OCI-LY1 (cell line): Measurements from ENCODE around the gene CRTC1.

Experiments
- H2AFZ ChIP-seq: fragments of 200-600 bp; sonication (generic), shearing (Covaris generic); 2 replicates; pipeline ENCODE4 v1.6.0; 2014; ENCODE audit warnings: antibody characterized with exemption, mild to moderate bottlenecking, low read length
- H3F3A ChIP-seq: fragments of 200-600 bp; sonication (generic), shearing (Covaris generic); 2 replicates; pipeline ENCODE4 v1.6.0; 2014; ENCODE audit warnings: mild to moderate bottlenecking, antibody characterized with exemption, low read length, moderate library complexity; ENCODE audit not compliant: insufficient read depth
- H3K27ac ChIP-seq: fragments of 200-600 bp; sonication (generic); 2 replicates; pipeline ENCODE4 v1.5.1; 2014; ENCODE audit warnings: low read length, mixed run types, mild to moderate bottlenecking, low read depth; ENCODE audit not compliant: poor library complexity, severe bottlenecking
- H3K27me3 ChIP-seq: fragments of 200-600 bp; sonication (generic); 2 replicates; pipeline ENCODE4 v1.6.0; 2014; ENCODE audit warnings: antibody characterized with exemption, mild to moderate bottlenecking, low read length, moderate library complexity; ENCODE audit not compliant: insufficient read depth
- H3K36me3 ChIP-seq: fragments of 200-600 bp; sonication (generic); 2 replicates; pipeline ENCODE4 v1.6.1; 2014; ENCODE audit warnings: mild to moderate bottlenecking, antibody characterized with exemption, low read length, moderate library complexity, mixed read lengths; ENCODE audit not compliant: insufficient read depth
- H3K4me1 ChIP-seq: fragments of 200-600 bp; sonication (generic); 2 replicates; pipeline ENCODE4 v1.5.1; 2014; ENCODE audit warnings: mild to moderate bottlenecking, low read length, moderate library complexity; ENCODE audit not compliant: insufficient read depth, severe bottlenecking
- H3K4me2 ChIP-seq: fragments of 200-600 bp; sonication (generic), shearing (Covaris generic); 2 replicates; pipeline ENCODE4 v1.6.1; 2014; ENCODE audit warnings: low read length
- H3K4me3 ChIP-seq: fragments of 200-600 bp; sonication (generic); 2 replicates; pipeline ENCODE4 v1.5.1; 2014; ENCODE audit warnings: low read length, low read depth, mild to moderate bottlenecking, mixed read lengths; ENCODE audit not compliant: poor library complexity, severe bottlenecking
- H3K79me2 ChIP-seq: fragments of 200-600 bp; shearing (Covaris generic); 2 replicates; pipeline ENCODE4 v1.6.1; 2016; ENCODE audit warnings: mixed run types, low read length, mixed read lengths; ENCODE audit not compliant: insufficient read depth
- H3K9ac ChIP-seq: fragments of 200-600 bp; sonication (generic), shearing (Covaris generic); 2 replicates; pipeline ENCODE4 v1.6.1; 2014; ENCODE audit warnings: mild to moderate bottlenecking, low read length, mixed read lengths
- H3K9me2 ChIP-seq: fragments of 200-600 bp; sonication (generic), shearing (Covaris generic); 2 replicates; pipeline ENCODE4 v1.6.1; 2014; ENCODE audit warnings: low read depth, mild to moderate bottlenecking, low read length, mixed read lengths
- H3K9me3 ChIP-seq: fragments of 200-600 bp; shearing (Covaris generic); 2 replicates; pipeline ENCODE4 v1.6.1; 2014; ENCODE audit warnings: low read length, mixed read lengths
- H4K20me1 ChIP-seq: fragments of 200-600 bp; sonication (generic), shearing (Covaris generic); 2 replicates; pipeline ENCODE4 v1.6.0; 2016; ENCODE audit warnings: mild to moderate bottlenecking, low read length; ENCODE audit not compliant: insufficient read depth
- EZH2 ChIP-seq: fragments of 200-600 bp; sonication (generic), shearing (Covaris generic); IDR thresholded peaks from 2 replicates; pipeline ENCODE4 v1.8.0; 2017; ENCODE audit warnings: borderline replicate concordance, mixed run types, mild to moderate bottlenecking, antibody characterized with exemption, low read length, moderate library complexity, mixed read lengths
- TF ChIP-seq, protein P1 (sequence below): fragments of 200-600 bp; sonication (generic), shearing (Covaris generic); IDR thresholded peaks from 2 replicates; pipeline ENCODE4 v1.5.1; 2017; ENCODE audit warnings: mild to moderate bottlenecking, antibody characterized with exemption, low read length, moderate library complexity, mixed read lengths

CRTC1 gene

GRCh38 chr19:18666784-18667183 lies 16.7 kb upstream of the CRTC1 start:
- Histone ChIP-seq H3K27ac (no peak overlapping the region), H3K27me3 (peaks cover 3% of the 10 kb centered on the region; the same call in 1 of the 2 replicates), H3F3A (no peaks in the 10 kb centered on the region), H3K9ac (no peak overlapping the region), H3K4me2 (no peak overlapping the region), H3K4me1 (peaks cover 4% of the 10 kb centered on the region), H3K9me2 (no peaks in the 10 kb centered on the region), H3K9me3 (no peaks in the 10 kb centered on the region), H4K20me1 (no peaks in the 10 kb centered on the region), H3K4me3 (no peak overlapping the region), H3K79me2 (no peaks in the 10 kb centered on the region), H2AFZ (no peak overlapping the region), H3K36me3 (no peaks in the 10 kb centered on the region)
- TF ChIP-seq, protein P1, sequence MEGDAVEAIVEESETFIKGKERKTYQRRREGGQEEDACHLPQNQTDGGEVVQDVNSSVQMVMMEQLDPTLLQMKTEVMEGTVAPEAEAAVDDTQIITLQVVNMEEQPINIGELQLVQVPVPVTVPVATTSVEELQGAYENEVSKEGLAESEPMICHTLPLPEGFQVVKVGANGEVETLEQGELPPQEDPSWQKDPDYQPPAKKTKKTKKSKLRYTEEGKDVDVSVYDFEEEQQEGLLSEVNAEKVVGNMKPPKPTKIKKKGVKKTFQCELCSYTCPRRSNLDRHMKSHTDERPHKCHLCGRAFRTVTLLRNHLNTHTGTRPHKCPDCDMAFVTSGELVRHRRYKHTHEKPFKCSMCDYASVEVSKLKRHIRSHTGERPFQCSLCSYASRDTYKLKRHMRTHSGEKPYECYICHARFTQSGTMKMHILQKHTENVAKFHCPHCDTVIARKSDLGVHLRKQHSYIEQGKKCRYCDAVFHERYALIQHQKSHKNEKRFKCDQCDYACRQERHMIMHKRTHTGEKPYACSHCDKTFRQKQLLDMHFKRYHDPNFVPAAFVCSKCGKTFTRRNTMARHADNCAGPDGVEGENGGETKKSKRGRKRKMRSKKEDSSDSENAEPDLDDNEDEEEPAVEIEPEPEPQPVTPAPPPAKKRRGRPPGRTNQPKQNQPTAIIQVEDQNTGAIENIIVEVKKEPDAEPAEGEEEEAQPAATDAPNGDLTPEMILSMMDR = no peak
- no peak for TF ChIP-seq EZH2

GRCh38 chr19:18667531-18668251 lies 15.8 kb upstream of the CRTC1 start:
- H3K79me2 ChIP-seq = no peaks in the 10 kb centered on the region
- H3K4me1 ChIP-seq = peaks cover 4% of the 10 kb centered on the region
- H3K27ac ChIP-seq = no peak overlapping the region
- no peaks in the 10 kb centered on the region for H3K9me2 ChIP-seq
- TF ChIP-seq EZH2 = no peak
- TF ChIP-seq, protein P1 = no peak
- H2AFZ ChIP-seq = no peak overlapping the region
- H3F3A ChIP-seq = no peaks in the 10 kb centered on the region
- no peaks in the 10 kb centered on the region for H3K36me3 ChIP-seq
- H4K20me1 ChIP-seq = no peaks in the 10 kb centered on the region
- H3K9ac ChIP-seq = no peak overlapping the region
- no peaks in the 10 kb centered on the region for H3K9me3 ChIP-seq
- H3K4me3 ChIP-seq = no peak overlapping the region
- no peaks in the 10 kb centered on the region; the same call in 1 of the 2 replicates for H3K27me3 ChIP-seq
- H3K4me2 ChIP-seq = no peak overlapping the region

GRCh38 chr19:18668252-18668631 lies 15.2 kb upstream of the CRTC1 start:
- H3K79me2 ChIP-seq = no peaks in the 10 kb centered on the region
- H4K20me1 ChIP-seq = no peaks in the 10 kb centered on the region
- no peaks in the 10 kb centered on the region; the same call in 1 of the 2 replicates for H3K27me3 ChIP-seq
- no peaks in the 10 kb centered on the region for H3K9me2 ChIP-seq
- TF ChIP-seq EZH2 = no peak
- TF ChIP-seq, protein P1 = no peak
- H3K36me3 ChIP-seq = no peaks in the 10 kb centered on the region
- H3K4me3 ChIP-seq = no peak overlapping the region
- H3K9me3 ChIP-seq = no peaks in the 10 kb centered on the region
- H3K4me1 ChIP-seq = peaks cover 4% of the 10 kb centered on the region
- no peak overlapping the region for H3K27ac ChIP-seq
- no peaks in the 10 kb centered on the region for H3F3A ChIP-seq
- no peak overlapping the region for H2AFZ ChIP-seq
- no peak overlapping the region for H3K4me2 ChIP-seq
- no peak overlapping the region for H3K9ac ChIP-seq
